ENCODE measurements around the gene BTBD9. TPM values are rescaled to one million over a fixed set of nuclear protein-coding genes. Genes with fewer than 3 reads are reported as not detected.

BTBD9 gene
- total RNA-seq, 1 experiment from 2014 or later, result 8.9 TPM

DNA sequence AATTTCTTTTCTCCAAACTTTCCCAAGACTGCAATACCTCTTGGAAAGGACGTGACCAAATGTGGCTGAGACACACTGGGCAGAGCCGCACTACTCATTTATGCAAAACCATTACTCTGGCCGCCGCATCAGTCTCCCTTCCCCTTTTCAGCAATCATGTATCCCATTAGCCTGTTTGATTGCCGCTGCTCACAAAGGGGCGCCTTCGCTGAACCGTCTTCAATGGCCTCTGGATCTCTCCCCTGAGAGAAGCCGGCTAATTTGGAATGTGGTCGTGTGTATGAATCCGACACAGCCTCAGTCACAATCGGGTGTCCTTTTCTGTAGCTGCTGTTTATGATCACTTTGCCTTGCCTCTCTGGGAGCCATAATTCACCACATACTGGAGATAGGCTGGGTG is 459.1 kb downstream of the BTBD9 start:
- Histone ChIP-seq H2BK15ac (ENCODE audit: low read depth, low read length) (no peak overlapping the region), H3K18ac (ENCODE audit: insufficient read length, low read depth, low read length) (no peak overlapping the region), H2AK5ac (ENCODE audit: insufficient read length, low read length) (no peak overlapping the region), H3K9me3 (ENCODE audit: control insufficient read depth, low read depth, low read length) (no peaks in the 10 kb centered on the region), H3K9ac (ENCODE audit: extremely low read depth, insufficient read length, low read length) (no peak overlapping the region), H2BK20ac (ENCODE audit: low read depth, low read length, poor library complexity, severe bottlenecking) (no peak overlapping the region), H2AFZ (ENCODE audit: low read length) (no peak overlapping the region), H3K27ac (ENCODE audit: insufficient read length, low read depth, low read length) (no peak overlapping the region), H3K56ac (ENCODE audit: insufficient read length, low read depth, low read length) (no peak overlapping the region), H3K79me1 (ENCODE audit: insufficient read depth, low read depth, low read length, poor library complexity, severe bottlenecking) (no peaks in the 10 kb centered on the region), H4K20me1 (ENCODE audit: control insufficient read depth, insufficient read depth, insufficient read length) (no peaks in the 10 kb centered on the region), H4K91ac (ENCODE audit: insufficient read length, low read depth, low read length) (no peak overlapping the region), H4K5ac (ENCODE audit: insufficient read length, low read depth, low read length) (no peak overlapping the region), H3K23ac (ENCODE audit: insufficient read length, low read depth, low read length) (no peak overlapping the region), H3K4me2 (ENCODE audit: insufficient read depth, insufficient read length, low read length) (no peak overlapping the region), H3K4me1 (ENCODE audit: insufficient read depth, low read length) (no peaks in the 10 kb centered on the region), H3K79me2 (ENCODE audit: insufficient read depth, low read length) (no peaks in the 10 kb centered on the region), H4K8ac (replicated peaks; ENCODE audit: insufficient read length, low read depth, low read length) (no peak overlapping the region), H3K14ac (ENCODE audit: insufficient read depth, low read length) (no peak overlapping the region), H2BK12ac (ENCODE audit: insufficient read length, low read depth, low read length) (no peak overlapping the region), H3K23me2 (ENCODE audit: insufficient read length, low read depth, low read length, poor library complexity, severe bottlenecking) (no peaks in the 10 kb centered on the region), H3T11ph (ENCODE audit: low read length) (no peak overlapping the region), H2BK5ac (ENCODE audit: insufficient read length, low read length) (no peak overlapping the region), H3K4ac (ENCODE audit: low read depth, low read length) (no peak overlapping the region), H3K27me3 (ENCODE audit: insufficient read depth, low read length) (no peaks in the 10 kb centered on the region), H2BK120ac (ENCODE audit: low read depth, low read length, poor library complexity, severe bottlenecking) (no peak overlapping the region)
- no peak overlapping the region for H3K27ac Mint-ChIP-seq
- no peaks in the 10 kb centered on the region for H3K9me3 Mint-ChIP-seq
- H3K27me3 Mint-ChIP-seq (ENCODE audit: low read depth), result no peaks in the 10 kb centered on the region
- no peak overlapping the region for H3K4me3 Mint-ChIP-seq
- peaks cover 23 to 37% of the 10 kb centered on the region in 2 experiments for H3K4me1 Mint-ChIP-seq
- no peaks in the 10 kb centered on the region for H3K36me3 Mint-ChIP-seq (ENCODE audit: insufficient read depth in 1 of 3, low read depth in 3 of 3)
- DNase-seq, result peak; percentile 20
- WGBS (ENCODE audit: extremely low coverage, insufficient read length, low lambda C conversion rate), result no CpG with 5 or more reads among the region's 12 CpGs
- TF ChIP-seq CTCF (conservative IDR thresholded peaks at IDR 0.05), result no peak

Measured in H9 (cell line).